Testis (tissue), 2 donors: Measurements from ENCODE around the gene NEK2.
"Not testable (repeated sequence)": the region's sequence is repeated elsewhere in the genome, so short reads cannot be mapped to it uniquely, and the experiment has no call there.

ENCODE experiments used
- POLR2A ChIP-seq: fragments of 450-650 bp; IDR thresholded peaks from one replicate; pipeline ENCODE4 v1.6.1; 2017; ENCODE audit warnings: antibody characterized with exemption, mild to moderate bottlenecking, moderate library complexity
- TF ChIP-seq, protein P1 (sequence below), 3 experiments: fragments of 450-650 bp in 2 of 3; fragments of 200-600 bp in 1 of 3; sonication (generic) in 1 of 3; IDR thresholded peaks; one replicate each; pipeline ENCODE4 v1.5.1; 2016 to 2019; ENCODE audit warnings: antibody characterized with exemption in 3 of 3, mild to moderate bottlenecking in 2 of 3, moderate library complexity in 1 of 3

DNA sequence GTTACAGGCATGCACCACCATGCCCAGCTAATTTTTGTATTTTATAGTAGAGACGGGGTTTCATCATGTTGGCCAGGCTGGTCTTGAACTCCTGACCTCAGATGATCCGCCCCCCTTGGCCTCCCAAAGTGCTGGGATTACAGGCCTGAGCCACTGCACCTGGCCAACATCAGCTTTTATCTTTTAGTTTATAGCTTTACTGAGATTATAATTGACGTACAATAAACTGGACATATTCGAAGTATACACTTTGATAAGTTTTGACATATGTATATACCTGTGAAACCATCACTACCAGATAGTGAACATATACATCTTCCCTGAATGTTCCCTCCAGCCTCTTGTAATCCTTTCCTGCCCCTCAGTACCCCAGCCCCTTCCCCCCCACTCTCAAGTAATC, 41.1 kb upstream of the NEK2 start:
- TF ChIP-seq, protein P1, sequence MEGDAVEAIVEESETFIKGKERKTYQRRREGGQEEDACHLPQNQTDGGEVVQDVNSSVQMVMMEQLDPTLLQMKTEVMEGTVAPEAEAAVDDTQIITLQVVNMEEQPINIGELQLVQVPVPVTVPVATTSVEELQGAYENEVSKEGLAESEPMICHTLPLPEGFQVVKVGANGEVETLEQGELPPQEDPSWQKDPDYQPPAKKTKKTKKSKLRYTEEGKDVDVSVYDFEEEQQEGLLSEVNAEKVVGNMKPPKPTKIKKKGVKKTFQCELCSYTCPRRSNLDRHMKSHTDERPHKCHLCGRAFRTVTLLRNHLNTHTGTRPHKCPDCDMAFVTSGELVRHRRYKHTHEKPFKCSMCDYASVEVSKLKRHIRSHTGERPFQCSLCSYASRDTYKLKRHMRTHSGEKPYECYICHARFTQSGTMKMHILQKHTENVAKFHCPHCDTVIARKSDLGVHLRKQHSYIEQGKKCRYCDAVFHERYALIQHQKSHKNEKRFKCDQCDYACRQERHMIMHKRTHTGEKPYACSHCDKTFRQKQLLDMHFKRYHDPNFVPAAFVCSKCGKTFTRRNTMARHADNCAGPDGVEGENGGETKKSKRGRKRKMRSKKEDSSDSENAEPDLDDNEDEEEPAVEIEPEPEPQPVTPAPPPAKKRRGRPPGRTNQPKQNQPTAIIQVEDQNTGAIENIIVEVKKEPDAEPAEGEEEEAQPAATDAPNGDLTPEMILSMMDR (IDR thresholded peaks at IDR 0.05), result not testable (repeated sequence)
- TF ChIP-seq POLR2A, result not testable (repeated sequence)
